Left renal cortex interstitium (tissue), 4 donors: ENCODE data around the gene AMZ2. TPM values are rescaled to one million over a fixed set of nuclear protein-coding genes. Genes with fewer than 3 reads are reported as not detected.
A peak's percentile ranks its signal among the peaks of the same experiment; 100 is the strongest.
"Not testable (repeated sequence)": the region's sequence is repeated elsewhere in the genome, so short reads cannot be mapped to it uniquely, and the experiment has no call there.

ENCODE experiments used
- DNase-seq, 4 donors: peaks; one replicate each; pipeline ENCODE4 v3.0.0-alpha.2; 2013; ENCODE audit warnings: low read depth in 4 of 4, low spot score in 2 of 4, missing footprints in 1 of 4
- polyA plus RNA-seq, 4 donors: library from polyadenylated mRNA; unstranded; fragments of 120-200 nt; gene quantifications; one replicate each; pipeline ENCODE4 v1.2.1, GENCODE V29; 2013; ENCODE audit not compliant: insufficient read length in 4 of 4

Gene AMZ2
- polyA plus RNA-seq, 4 donors, result 75.1 to 94.0 (median 82.0) TPM

DNA sequence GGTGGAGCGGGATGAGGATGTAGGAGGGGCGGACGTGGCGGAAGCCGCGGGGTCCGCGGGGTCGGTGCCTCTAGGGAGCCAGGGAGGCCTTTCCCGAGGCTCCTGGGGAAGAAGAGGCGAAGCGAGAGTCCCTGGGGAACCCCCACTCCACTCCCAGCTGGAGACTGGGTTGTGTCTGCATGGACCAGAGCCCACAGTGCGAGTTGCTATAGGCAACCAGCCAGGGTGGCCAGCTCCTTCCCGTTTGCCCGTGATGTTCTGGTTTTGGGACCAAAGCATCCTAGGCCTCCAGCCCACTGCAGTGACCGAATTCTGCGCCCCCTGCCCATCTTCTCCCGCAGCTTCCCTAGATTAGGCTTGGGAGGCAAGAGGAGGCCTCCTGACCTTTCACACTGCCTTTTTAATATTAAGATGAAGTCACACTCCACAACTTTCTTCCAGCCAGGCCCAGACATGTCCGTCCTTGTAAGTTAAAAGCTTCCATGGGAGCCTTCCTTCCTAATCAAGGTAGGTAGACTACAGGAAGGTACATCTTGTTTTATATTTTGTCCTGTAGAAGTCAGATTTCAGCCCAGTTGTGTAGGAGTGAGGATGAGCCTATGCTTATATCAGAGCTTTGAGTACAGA, 469 bp downstream of the AMZ2 start:
- DNase-seq, result no peak

DNA sequence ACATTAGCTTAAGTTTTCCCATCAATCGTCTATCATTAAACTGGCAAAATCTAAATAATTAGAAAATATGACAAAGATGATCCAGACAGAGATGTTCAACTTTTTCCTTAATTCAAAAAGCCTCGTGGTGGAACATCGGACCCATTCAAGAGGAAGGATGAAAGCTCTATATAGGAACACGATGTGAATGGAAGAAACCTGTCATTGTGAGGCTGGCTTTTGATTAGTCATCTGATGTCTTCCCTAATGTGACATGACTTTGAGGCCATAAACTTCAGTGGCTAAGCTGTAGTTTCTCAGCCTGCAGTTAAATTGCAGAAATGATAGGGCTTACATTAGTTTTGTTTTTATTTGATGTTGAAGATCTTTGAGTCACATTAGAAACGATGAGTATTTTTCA, 1.0 kb downstream of the AMZ2 start:
- DNase-seq, result no peak

DNA sequence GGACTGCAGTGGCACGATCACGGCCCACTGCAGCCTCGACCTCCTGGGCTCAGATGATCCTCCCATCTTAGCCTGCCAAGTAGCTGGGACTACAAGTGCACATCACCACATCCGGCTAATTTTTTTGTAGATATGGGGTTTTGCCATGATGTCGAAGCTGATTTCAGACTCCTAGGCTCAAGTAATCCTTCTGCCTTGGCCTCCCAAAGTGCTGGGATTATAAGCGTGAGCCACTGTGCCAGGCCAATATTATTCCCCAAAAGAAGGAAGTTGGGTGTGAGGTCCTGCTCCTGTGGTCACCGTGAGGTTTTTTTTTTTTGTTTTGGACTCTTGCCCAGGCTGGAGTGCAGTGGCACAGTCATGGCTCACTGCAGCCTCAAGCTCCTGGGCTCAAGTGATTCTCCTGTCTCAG, 1.5 kb downstream of the AMZ2 start:
- DNase-seq, result no peak

DNA sequence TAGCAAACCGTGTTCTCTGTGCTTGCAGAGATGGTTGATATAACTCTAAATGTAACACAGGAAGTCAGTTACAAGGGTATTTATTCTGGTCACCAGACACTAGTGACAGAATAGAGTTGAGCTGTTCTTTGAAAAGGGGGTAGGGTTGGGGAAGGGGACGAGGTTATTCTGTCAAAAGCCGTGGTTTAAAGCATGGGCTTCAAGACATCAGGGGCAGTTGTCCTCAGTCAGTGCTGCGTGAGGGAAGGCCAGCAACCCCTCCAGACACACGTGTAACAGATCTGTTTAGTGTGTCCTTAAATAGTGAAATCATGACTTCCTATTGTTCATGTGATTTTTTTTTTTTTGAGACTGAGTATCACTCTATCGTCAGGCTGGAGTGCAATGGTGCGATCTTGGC, 5.6 kb downstream of the AMZ2 start:
- not testable (repeated sequence) for DNase-seq

DNA sequence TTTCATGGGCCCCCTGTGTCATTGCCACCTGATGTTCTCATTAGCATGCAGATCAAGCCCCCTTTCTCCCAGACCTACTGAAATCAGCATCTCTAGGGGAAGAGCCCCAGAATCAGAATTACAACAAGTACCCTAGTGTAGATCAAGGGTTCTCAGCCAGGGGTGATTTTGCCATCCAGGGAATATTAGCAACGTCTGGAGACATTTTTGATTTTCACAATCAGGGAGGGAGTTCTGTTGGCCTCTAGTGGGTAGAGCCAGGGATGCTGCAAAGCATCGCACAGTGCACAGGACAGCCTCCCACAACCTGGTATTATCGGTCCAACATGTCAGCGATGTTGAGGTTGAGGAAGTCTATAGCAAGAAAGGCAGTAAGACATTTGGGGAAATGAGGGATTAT, 7.3 kb downstream of the AMZ2 start:
- no peak for DNase-seq

DNA sequence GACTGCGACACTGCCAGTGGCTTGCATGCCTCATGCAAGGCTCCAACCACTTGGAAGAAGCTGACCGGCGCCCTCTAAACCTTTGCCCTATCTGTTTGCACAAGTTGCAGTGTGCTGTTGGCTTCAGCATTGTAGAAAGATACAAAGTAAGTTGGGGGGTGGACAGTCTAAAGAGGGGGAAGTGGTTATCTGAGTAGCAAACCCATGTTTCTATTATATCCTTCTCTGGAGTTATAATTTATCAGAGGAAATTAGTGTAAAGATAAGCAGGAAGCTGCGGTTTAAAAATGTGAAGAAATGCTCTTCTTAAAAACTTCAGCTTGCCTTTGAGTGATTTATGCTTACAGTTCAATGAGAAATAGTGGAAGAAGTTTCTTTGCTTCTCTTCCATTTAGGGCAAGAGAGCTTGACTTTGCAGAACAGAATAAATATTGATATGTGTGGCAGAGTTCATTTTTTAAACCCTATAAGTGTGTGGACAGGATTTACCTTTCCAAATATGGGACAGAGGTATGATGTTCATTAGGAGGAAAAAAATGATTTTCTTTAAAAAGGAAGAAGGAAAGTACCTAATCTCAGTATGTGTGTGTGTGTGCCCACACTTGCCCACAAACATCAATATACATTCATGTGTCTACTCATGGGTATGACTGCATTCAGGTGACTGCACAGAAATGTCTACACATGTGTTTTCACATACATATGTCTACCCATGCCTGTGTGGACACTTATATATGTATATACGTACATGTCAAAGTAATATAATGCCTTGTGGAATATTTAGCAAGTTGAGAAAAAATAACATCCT, 8.1 kb downstream of the AMZ2 start:
- no peak for DNase-seq

DNA sequence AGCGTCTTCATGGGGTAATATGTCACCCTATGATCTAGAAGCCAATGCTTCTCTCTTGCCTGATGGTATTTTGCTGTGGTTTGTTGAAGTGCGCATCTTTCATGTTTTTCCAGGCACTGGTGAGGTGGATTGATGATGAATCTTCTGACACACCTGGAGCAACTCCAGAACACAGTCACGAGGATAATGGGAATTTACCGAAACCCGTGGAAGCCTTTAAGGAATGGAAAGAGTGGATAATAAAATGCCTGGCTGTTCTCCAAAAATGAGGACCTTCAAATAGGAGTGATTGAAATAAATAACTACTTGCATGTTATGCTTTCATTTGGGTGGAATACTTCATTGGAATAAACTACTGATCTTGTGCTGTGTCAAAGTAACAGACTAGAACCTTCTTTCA, 8.9 kb downstream of the AMZ2 start:
- DNase-seq, result not testable (repeated sequence)

DNA sequence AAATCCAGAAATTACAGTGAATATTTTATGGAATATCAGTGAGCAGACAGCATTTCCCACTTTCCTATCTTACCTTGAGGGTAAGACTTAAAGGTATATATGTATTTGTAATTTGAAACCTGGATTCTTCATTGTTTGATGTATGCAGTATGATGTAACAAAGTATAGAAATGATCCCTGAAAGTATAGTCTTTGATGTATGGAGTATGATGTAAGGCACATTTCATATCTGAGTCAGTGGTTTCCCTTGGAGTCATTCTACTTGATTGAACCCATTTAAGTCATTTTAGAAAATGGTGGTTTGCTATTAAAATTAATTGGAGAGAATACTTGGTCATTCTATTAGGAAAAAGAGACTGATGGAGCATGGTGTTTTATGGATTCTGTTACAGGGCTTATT, 10.1 kb downstream of the AMZ2 start:
- DNase-seq, result no peak

DNA sequence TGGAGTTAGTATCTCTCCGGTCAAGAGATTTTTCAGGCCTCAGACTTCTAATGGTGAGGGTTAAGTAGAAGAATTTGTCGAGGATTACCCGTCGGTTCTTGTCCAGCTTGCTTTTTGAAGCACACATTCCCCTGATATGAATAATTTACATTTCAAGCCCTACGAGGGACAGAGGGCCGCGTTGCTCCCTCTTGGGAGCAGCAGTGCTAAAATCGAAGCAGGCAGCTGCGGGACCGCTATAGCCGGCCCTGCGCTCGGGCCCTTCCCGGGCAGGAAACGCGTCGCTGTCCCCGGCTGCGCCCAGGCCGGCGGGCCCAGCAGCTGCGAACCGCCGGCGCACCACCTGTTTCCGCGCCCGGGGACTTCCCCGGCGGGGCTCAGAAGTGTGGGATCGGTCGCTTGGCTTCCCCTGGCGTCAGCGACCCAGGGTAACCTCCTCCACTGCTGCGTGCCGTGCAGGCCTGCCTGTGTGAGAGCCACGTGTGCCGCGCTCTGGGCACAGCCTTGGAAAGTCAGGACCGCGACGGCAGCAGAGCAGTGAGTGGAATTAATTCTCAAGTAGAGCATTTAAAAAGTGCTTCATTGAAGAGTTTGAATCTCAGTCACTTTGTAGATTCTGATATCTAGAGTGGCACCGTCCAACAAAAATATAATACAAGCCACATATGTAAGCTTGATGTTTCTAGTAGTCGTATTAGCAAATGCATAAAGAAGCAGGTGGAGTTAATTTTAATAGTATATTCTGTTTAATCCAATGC, 11.2 kb downstream of the AMZ2 start:
- DNase-seq, result not testable (repeated sequence)

DNA sequence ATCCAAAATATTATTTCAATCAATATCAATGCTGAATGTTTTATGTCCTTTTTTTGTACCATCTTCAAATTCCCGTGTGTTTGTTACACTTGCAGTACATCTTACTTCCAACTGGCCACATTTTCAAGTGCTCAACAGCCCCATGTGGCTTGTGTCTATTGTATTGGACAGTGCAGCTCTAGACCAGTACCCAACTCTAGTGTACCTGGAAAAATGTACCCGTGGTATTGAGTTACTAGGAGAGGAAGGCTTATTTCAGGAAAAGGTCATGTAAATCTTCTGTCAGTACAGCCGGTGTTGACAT, 11.8 kb downstream of the AMZ2 start:
- DNase-seq, result not testable (repeated sequence)

DNA sequence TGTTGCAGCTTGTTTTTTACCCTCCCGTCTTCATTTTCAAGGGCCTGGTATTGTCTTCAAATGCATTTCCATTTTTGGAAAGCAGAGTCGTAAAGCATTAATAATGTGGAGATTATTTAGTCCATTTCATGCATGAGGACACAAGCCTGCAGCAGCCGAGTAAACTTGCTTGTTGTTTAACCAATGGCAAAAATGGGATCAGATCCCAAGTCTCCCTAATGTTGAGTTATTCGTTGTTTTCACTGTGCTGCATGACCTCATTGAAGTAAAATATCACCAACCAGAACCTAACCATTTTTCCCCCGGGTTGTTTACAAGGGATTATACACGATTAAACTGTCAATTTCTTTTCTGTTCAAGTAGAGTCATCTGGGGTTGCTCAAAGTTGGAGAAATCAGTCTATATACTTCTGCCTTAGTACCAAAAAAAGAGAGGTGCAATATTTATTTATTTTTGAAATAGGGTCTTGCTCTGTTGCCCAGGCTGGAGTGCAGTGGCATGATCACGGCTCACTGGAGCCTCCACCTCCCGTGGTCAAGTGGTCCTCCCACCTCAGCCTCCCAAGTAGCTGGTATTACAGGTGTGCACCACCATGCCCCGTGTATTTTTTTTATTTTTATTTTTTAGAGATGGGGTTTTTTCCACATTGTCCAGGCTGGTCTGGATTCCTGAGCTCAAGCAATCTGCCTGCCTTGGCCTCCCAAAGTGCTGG, 12.4 kb downstream of the AMZ2 start:
- peak in 1 of 4 donors; percentile 19 for DNase-seq

DNA sequence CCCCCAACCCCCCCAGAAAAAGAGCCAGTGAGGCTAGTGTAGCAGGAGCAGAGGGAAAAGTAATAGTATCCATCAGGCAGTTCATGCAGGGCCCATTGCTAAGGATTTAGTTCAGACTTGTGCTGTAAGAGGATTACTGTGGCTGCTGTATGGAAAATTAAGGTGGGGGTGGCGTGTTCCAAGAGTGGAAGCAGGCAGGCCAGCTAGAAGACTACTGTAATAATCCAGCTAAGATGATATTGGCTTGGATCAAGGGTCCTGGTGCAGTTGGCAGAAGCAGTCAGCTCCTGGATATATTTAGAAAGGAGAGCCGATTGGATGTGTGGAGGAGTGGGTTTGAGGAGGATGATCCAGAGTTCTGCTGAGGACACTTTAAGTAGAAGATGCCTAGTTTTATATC, 14.6 kb downstream of the AMZ2 start:
- not testable (repeated sequence) for DNase-seq

DNA sequence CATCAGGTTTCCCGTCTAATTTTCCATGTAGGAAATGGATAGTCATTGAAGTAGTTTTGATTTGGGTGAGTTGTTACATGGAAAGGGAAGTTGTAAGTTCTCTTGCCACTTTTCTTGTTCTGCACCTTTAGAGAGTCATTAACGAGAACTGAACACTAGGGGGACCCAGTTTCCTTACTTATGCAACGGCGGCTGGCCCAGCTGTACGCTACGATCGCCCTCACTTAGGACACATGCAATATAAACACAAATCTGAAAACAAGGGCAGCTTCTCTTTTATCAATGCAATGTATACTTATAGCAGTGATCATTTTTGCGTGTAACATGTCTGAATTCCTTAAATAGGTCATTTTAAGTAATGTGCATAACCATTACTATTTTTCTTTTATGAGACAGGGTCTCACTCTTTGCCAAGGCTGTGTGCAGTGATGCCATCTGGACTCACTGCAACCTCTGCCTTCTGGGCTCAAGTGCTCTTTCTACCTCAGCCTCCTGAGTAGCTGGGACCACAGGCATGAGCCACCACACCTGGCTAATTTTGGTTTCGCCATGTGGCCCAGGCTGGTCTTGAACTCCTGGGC, 15.3 kb downstream of the AMZ2 start:
- not testable (repeated sequence) for DNase-seq

DNA sequence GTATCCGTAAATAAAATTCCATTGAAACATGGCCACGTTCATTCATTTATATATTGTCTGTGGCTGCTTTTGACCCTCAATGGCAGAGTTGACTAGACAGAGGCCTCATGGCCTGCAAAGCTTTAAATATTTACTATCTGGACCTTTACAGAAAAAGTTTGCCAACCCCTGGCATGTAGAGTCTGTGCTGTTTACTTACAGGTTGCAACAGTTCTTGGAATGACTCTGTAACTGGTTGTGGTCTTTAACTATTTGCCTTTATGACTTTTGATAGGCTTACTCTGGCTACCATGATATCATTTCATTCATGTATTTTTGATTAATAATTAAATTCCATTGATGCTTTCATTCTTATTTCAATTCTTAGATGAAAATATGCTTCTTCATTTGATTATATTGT, 18.0 kb downstream of the AMZ2 start:
- DNase-seq, result not testable (repeated sequence)

DNA sequence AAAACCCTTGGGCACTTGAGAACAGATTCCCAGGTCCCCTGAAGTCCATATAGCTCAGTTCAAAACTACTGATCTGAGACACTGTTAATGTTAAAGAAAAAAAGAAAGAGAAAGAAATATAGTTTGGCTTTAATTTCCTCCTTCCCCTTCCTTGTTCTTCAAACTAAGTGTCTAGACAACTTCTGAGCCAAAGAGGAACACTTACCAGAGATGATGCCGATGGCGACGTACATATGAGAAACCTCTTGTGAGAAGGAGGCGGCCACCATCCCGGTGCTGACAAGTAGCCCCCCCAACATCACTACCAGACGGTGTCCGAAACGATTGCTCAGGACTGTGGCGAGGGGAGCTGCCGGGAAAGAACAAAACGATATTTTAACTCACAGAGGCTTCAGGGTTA, 25.9 kb downstream of the AMZ2 start:
- no peak for DNase-seq

DNA sequence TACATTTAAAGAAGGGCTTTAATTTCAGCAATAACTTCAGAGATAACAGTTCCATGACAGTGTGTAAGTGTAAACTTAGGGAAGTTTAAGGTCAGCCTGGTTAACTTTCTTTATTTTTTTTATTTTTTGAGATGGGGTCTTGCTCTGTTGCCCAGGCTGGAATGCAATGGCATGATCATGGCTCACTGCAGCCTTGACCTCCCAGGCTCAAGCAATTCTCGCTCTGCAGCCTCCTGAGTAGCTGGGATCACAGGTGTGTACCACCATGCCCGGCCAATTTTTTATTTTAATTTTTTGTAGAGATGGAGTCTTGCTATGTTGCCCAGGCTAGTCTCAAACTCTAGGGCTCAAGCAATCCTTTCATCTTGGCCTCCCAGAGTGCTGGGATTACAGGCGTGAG, 28.5 kb downstream of the AMZ2 start:
- DNase-seq, result not testable (repeated sequence)

DNA sequence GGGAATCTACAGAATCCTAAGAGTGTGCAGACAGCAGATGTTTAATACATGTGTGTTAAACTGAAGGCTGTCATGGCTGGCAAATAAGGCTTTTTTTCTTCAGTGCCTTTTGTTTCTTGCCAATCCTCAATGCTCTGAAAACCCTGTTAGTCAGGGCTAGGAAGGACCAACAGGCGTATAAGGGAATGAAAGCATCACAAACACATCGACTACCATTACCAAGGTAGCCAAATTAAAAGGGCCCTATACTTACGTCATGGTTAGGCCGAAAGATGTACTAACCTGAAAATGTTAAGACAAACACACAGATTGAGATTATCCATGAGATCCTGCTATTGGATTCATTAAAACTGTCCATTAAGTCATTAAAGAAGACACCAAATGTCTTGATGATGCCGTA, 30.0 kb downstream of the AMZ2 start:
- DNase-seq, result no peak

DNA sequence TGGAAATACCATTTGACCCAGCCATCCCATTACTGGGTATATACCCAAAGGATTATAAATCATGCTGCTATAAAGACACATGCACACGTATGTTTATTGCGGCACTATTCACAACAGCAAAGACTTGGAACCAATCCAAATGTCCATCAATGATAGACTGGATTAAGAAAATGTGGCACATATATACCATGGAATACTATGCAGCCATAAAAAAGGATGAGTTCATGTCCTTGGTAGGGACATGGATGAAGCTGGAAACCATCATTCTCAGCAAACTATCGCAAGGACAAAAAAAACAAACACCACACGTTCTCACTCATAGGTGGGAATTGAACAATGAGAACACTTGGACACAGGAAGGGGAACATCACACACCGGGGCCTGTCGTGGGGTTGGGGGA, 34.1 kb downstream of the AMZ2 start:
- not testable (repeated sequence) for DNase-seq

DNA sequence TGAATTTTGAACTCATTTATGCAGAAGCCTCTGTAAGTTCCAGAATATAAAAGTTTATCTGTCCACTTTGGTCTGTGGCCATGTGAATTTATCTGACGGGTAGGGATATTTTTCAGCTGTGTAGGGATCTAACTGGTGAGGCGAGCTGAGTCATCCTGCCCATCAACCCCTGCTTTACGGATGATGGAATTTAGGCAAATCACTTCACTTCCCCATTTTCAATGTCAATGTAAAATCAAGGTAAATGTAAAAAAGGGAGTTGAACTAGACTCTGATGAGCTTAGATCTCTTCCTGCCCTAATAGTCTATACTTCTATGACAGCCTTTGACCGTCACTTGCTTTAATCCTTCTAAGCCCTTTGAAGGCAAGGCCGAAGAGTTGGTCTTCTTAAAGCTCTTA, 40.5 kb downstream of the AMZ2 start:
- DNase-seq, result no peak

DNA sequence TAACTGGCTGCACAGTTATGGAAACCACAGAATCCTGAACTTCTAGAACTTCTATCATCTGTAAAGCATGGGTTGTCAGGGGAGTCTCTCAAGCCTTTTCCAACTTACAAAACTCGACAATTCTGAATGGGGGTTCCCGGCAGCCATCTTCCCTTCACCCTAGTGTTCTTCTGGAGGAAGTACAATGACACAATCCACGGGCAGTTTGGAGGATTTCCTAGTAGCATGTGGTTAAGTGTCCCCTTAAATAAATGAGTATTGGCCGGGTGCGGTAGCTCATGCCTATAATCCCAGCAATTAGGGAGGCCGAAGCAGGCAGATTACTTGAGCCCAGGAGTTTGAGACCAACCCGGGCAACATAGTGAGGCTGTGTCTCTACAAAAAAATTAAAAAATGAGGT, 41.0 kb downstream of the AMZ2 start:
- no peak for DNase-seq

DNA sequence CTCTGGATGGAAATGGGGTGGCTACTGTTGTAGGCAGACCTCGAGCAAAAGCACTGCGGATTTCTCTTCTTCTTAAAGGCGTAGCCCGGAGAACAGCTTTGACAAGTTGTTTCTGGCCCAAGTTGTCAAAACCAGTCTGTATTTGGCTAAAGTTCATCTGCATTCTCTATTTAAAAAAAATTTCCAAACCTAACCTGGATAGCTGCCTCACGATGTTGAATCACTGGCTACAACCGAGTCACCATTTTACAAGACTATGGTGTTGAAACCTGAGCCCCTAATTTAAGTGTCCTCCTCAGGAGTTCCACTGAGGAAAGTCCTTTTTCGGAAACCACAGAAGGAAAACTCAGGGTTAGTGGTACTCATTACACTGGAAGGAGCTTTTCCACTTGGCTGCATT, 41.6 kb downstream of the AMZ2 start:
- DNase-seq, result no peak
